HG03575 (cell line): ENCODE measurements around the gene PLIN1.
"Not testable (repeated sequence)": the region's sequence is repeated elsewhere in the genome, so short reads cannot be mapped to it uniquely, and the experiment has no call there.

ENCODE experiments used
- ATAC-seq: cut with Tn5 transposase; IDR thresholded peaks from one replicate; pipeline ENCODE4 v1.9.1; 2021; ENCODE audit not compliant: unreplicated experiment, insufficient number of reproducible peaks, low FRiP score; ENCODE audit errors: extremely low read depth

PLIN1 gene

GRCh38 chr15:89679212-89679611 lies at the start of gene PLIN1:
PLIN1 (minus strand) TSS chr15:89679367; CDS start chr15:89677489, 1,878 bp downstream.
- ATAC-seq: no peak

DNA sequence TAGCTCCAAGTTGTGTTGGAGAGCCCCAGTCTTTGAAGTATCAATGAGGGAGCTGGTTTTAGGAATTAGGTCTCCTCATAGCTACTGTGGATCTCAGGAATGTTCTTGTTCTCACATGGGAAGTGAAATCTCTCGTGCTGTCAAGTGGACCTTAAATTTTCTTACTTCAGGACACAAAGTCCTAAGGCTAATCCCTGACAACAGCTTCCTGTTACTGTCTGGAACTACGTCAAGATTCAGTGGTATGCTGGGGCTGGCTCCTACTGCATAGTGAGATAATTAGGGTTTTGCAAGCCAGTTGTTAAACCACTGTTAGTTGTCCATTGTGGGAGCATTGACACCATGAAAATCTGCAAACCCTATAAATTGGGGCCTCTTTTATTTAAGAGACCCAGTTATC lies 49.1 kb upstream of the PLIN1 start:
- no peak for ATAC-seq

- ATAC-seq: no peak
Observed at GRCh38 chr15:89725064-89725463, 45.9 kb upstream of the PLIN1 start.

GRCh38 chr15:89724621-89725020 lies 45.5 kb upstream of the PLIN1 start:
- ATAC-seq: no peak

- ATAC-seq: no peak
Observed at GRCh38 chr15:89723031-89723430, 43.9 kb upstream of the PLIN1 start.

DNA sequence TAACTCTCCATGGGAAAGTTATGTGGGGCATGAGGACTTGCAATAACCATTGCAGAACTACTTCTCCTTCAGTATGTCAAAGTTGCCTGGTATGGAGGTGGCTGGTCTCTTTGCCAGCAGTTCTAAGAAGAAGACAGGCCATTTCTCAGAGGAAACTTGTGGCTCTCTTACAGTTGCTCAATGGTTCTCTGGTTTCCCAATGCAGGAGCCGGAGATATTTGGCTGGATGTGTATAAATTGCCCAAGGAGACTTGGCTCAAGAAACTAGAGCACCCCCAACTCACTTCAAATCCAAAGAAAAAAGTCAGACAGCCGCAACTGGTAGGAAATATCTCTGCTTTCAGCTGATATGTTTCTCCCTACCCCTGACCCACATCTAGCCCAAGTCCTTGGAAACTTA lies 35.6 kb upstream of the PLIN1 start:
- ATAC-seq: no peak

GRCh38 chr15:89707577-89707976 lies 28.4 kb upstream of the PLIN1 start:
- ATAC-seq: no peak

DNA sequence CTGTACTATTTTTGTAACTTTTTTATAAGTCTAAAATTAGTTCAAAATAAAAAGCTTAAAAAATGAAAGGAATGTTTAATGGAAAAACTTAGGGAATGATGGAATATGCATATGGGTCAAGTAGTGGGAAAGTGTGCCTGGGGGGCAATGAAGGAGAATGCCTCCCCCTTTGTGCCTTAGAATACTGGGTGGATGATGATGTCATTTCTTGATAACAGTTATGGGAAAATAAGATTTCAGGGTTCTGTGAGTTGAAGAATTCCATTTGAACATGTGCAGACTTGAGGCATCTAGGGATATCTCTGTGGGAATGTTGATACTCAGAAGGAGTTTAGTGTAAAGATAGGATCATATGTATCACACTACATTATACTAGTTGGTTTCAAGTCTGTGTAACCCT lies 25.2 kb upstream of the PLIN1 start:
- ATAC-seq: no peak

DNA sequence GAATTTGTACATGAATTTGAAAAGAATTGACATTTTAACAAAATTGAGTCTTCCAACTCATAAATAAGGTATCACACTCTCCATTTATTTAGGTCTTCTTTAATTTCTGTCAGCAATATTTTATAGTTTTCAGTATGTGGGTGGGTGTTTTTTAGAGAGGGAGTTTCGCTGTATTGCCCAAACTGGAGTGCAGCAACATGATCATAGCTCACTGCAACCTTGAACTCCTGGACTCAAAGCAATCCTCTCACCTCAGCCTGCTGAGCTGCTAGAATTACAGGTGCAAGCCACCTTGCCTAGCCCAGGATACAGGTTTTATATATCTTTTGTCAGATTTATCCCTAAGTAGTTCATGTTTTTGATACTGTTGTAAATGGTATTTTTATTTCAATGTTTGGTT lies 16.0 kb upstream of the PLIN1 start:
- ATAC-seq: no peak

DNA sequence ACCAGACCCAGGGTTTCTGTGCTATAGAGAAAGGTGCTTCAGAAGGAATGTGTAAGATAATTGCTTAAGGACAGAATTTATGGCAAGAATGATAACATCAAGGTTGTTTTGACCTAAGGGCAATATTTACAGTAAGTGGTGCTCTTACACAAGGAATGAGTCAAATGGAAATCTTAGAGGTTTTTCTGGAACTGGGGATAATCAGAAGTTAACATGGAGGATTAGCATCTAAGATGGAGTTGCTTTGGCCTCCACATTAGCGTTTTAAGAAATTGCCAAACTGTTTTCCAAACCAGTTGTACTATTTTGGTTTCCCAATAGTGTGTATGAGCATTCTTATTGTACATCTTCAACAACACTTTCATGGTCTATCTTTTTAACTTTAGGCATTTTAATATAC lies 14.5 kb upstream of the PLIN1 start:
- ATAC-seq: no peak

GRCh38 chr15:89693091-89693490 lies 13.9 kb upstream of the PLIN1 start:
- no peak for ATAC-seq

- no peak for ATAC-seq
Observed at GRCh38 chr15:89690276-89691218, 11.4 kb upstream of the PLIN1 start, which contains the start of the genes PEX11A and WDR93. PEX11A (minus strand) TSS chr15:89690754; CDS start chr15:89690632, 122 bp downstream. WDR93 (plus strand) TSS chr15:89690811; CDS start chr15:89701747, 10,936 bp downstream.

GRCh38 chr15:89689930-89690275 lies 10.7 kb upstream of the PLIN1 start:
- ATAC-seq: not testable (repeated sequence)

GRCh38 chr15:89686522-89686921 lies 7.4 kb upstream of the PLIN1 start:
- no peak for ATAC-seq

- ATAC-seq: no peak
Observed at GRCh38 chr15:89685995-89686394, 6.8 kb upstream of the PLIN1 start.

GRCh38 chr15:89681146-89681545 lies 2.0 kb upstream of the PLIN1 start:
- no peak for ATAC-seq

DNA sequence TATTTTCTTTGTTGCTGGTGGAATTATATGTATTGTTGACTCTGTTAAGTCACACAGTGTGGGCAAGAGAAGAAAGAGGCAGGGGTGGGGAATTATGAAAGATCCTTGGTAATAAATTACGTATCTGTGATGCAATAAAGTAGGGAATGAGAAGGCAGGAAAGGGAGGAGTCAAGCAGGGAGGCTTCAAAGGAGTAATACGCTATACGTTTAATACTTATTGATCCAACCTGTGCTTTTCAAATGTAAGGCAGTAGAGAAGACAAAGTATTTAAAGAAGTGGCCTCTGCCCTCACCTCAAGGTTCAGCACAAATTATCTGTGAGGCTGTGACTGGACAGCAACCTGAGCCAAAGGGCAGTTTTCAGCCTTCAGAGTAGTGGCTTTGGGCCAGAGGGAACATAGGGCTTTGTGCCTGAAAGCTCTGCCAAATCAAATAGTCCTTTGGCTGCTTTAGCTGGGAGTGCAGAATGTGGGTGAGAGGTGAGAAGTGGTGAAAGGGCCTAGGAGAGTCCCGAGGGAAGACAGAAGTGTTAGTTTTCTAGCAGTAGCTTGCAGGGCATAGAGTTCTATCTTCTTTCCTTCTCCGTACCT lies 1.2 kb upstream of the PLIN1 start:
- ATAC-seq: no peak

DNA sequence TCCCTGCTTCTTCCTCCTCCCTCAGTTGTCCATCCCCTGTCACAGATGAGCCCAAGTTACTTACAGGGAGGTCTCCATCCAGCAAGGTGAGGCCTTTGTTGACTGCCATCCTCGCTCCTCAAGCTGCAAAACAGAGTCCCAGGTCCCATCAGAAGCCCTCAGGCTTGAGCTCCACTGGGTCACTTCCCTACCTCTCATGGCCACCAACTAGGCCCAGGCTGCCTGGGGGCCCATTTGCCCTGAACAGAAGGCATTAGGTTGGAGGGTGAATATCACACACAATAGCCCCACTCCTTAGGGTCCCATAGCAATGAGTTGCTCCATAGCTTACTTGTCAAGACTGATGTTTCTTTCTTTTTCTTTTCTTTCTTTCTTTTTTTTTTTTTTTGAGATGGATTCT lies 1.8 kb downstream of the PLIN1 start:
- ATAC-seq: no peak

GRCh38 chr15:89675606-89676005 lies 3.6 kb downstream of the PLIN1 start:
- no peak for ATAC-seq

DNA sequence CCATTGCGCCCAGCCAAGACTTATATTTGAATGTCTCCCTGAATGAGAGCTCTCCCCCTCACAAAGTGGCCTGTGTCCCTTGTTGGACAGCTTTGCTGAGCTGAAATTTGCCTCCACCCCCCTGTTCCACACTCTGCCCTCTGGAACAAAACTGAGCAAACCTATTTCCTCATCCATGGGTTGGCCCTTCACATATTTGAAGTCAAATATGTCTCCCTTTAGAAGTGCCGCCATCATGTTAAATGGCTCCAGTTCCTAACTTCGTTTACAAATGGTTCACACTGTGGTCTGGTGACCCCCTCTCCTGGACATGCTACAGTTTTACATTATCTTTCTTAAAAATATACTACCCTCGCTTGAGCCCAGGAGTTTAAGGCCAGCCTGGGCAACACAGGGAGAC lies 4.6 kb downstream of the PLIN1 start:
- ATAC-seq: no peak
